Adrenal gland (tissue), 12 donors: Measurements from ENCODE around the gene PIK3CB. TPM values are rescaled to one million over a fixed set of nuclear protein-coding genes. Genes with fewer than 3 reads are reported as not detected.

Source experiments
- DNase-seq, 7 donors: peaks; one replicate each; pipeline ENCODE4 v3.0.0-alpha.2; 2019 to 2020
- H3K27ac ChIP-seq, 5 donors: fragments of 200-600 bp; sonication (generic) in 4 of 5; 1 replicate in 3 of 5; 2 replicates in 2 of 5; pipeline versions ENCODE4 v1.5.1 to v1.8.0; 2016 to 2020; ENCODE audit warnings: mild to moderate bottlenecking in 1 of 5
- H3K27me3 ChIP-seq: fragments of 200-600 bp; 2 replicates; pipeline ENCODE4 v1.8.0; 2021
- H3K36me3 ChIP-seq, 2 donors: fragments of 200-600 bp; replicated peaks in 1 of 2; 1 replicate in 1 of 2; 2 replicates in 1 of 2; pipeline versions ENCODE4 v1.5.1 to v1.8.0; 2018 to 2022
- H3K4me1 ChIP-seq, 2 donors: fragments of 200-600 bp; replicated peaks in 1 of 2; 1 replicate in 1 of 2; 2 replicates in 1 of 2; pipeline versions ENCODE4 v1.5.1 to v1.8.0; 2018 to 2021
- H3K4me3 ChIP-seq, 4 donors: fragments of 200-600 bp; sonication (generic) in 3 of 4; one replicate each; pipeline ENCODE4 v1.5.1; 2016 to 2018
- H3K9me3 ChIP-seq, 3 donors: fragments of 200-600 bp; sonication (generic) in 1 of 3; replicated peaks in 1 of 3; 1 replicate in 2 of 3; 2 replicates in 1 of 3; pipeline versions ENCODE4 v1.5.1 to v1.8.0; 2016 to 2021
- POLR2A ChIP-seq, 2 donors: fragments of 450-650 bp; IDR thresholded peaks; one replicate each; pipeline ENCODE4 v1.6.1; 2017; ENCODE audit warnings: antibody characterized with exemption in 2 of 2, mild to moderate bottlenecking in 2 of 2, moderate library complexity in 1 of 2
- WGBS, 4 donors: extraction: QIAGEN DNeasy Blood & Tissue Kit in 2 of 4; methylation state at CpG; one replicate each; pipeline versions ENCODE4 v1.1.5 to v1.1.7; 2013 to 2017; 5-methylcytosine and 5-hydroxymethylcytosine counted together
- intact Hi-C, 2 donors: fragments of 100-400 bp; cut with DNase I; formaldehyde crosslinking; loops; one replicate each; pipeline versions ENCODE4 v1.14.1 to v1.15.0; 2022 to 2023
- polyA plus RNA-seq, 3 donors: library from polyadenylated mRNA; stranded (reverse); fragments of 200-250 nt in 2 of 3; fragments of 350-450 nt in 1 of 3; fragmentation: Illumina TruSeq in 1 of 3; extraction: RNeasy Lipid Tissue Mini Kit (QIAGEN cat#74804) in 1 of 3; gene quantifications; one replicate each; pipeline ENCODE4 v1.2.3, GENCODE V29; 2013 to 2014
- total RNA-seq, 9 donors: library from RNA; depleted of rRNA in 4 of 9; stranded (reverse); fragments of >200 nt in 4 of 9; fragments of 120-200 nt in 1 of 9; fragmentation: NEBNext Ultra II Directional in 1 of 9; extraction: Animal tissue kit (Norgen Biotek cat#: 25700) in 1 of 9; gene quantifications; one replicate each; pipeline versions ENCODE4 v1.1.0 to v1.2.4, GENCODE V29; 2013 to 2023
- TF ChIP-seq, protein P1 (sequence below), 6 experiments: fragments of 450-650 bp in 4 of 6; fragments of 200-600 bp in 2 of 6; sonication (generic) in 1 of 6; IDR thresholded peaks; 1 replicate in 5 of 6; 2 replicates in 1 of 6; pipeline versions ENCODE4 v1.5.1 to v1.8.0; 2016 to 2021; ENCODE audit warnings: antibody characterized with exemption in 6 of 6, mild to moderate bottlenecking in 2 of 6, moderate library complexity in 1 of 6
- donor health status: healthy with polysubstance abuse.
- donor health status: Bipolar disorder and iron deficiency.
- donor health status: DM: yes; HTN: yes; CAD: no.
- donor health status: DM: no; HTN: no; CAD: no.
- donor health status: DM: no; HTN: no; CAD: no.
- donor health status: DM: yes; HTN: yes; CAD: no.

Gene PIK3CB
- total and polyA plus RNA-seq, 12 donors, result 4.6 to 26.0 (median 15.5) TPM

- no peaks in the 10 kb centered on the region for H3K36me3 ChIP-seq
- H3K9me3 ChIP-seq, result no peaks in the 10 kb centered on the region
- no peaks in the 10 kb centered on the region for H3K4me1 ChIP-seq
- DNase-seq, result no peak
- H3K27me3 ChIP-seq, result no peaks in the 10 kb centered on the region
- H3K4me3 ChIP-seq, result no peak overlapping the region
- 90 to 100% (median 94%) methylated on average over 2 of the region's 2 CpGs for WGBS, 4 donors
- no peak overlapping the region for H3K27ac ChIP-seq
- no peak for TF ChIP-seq POLR2A (IDR thresholded peaks at IDR 0.05)
- TF ChIP-seq, protein P1, sequence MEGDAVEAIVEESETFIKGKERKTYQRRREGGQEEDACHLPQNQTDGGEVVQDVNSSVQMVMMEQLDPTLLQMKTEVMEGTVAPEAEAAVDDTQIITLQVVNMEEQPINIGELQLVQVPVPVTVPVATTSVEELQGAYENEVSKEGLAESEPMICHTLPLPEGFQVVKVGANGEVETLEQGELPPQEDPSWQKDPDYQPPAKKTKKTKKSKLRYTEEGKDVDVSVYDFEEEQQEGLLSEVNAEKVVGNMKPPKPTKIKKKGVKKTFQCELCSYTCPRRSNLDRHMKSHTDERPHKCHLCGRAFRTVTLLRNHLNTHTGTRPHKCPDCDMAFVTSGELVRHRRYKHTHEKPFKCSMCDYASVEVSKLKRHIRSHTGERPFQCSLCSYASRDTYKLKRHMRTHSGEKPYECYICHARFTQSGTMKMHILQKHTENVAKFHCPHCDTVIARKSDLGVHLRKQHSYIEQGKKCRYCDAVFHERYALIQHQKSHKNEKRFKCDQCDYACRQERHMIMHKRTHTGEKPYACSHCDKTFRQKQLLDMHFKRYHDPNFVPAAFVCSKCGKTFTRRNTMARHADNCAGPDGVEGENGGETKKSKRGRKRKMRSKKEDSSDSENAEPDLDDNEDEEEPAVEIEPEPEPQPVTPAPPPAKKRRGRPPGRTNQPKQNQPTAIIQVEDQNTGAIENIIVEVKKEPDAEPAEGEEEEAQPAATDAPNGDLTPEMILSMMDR (IDR thresholded peaks at IDR 0.05), result no peak
- intact Hi-C loops, result no loop called here
These were observed 73.7 kb downstream of the PIK3CB start for GRCh38 chr3:138761002-138761401.

DNA sequence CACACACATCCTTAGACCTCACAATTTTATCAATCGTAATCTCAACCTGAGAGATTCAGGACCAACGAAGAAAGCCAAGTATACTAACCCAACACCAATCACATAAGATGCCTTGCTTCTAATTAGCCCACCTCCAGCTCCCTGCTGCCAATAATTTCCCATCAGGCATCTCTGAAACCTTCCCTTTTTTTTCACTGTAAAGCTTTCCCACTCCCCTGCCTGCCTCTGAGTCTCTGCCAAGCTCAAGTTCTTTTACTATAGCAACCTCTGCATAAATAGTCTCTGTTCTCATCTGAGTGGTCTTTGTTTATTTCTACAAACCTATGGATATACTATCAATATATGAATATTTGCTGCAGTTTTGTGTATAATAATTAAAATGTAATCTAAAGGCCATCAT lies 86.5 kb downstream of the PIK3CB start:
- no peak overlapping the region for H3K27ac ChIP-seq
- WGBS, 4 donors, result 89 to 100% (median 96%) methylated on average over 2 of the region's 2 CpGs
- intact Hi-C loops, result no loop called here
- DNase-seq, result no peak
- H3K4me1 ChIP-seq, result no peaks in the 10 kb centered on the region
- H3K4me3 ChIP-seq, result no peak overlapping the region
- H3K27me3 ChIP-seq, result no peaks in the 10 kb centered on the region
- no peaks in the 10 kb centered on the region for H3K36me3 ChIP-seq
- H3K9me3 ChIP-seq, result peaks cover 0 to 3% (median 0%) of the 10 kb centered on the region in 3 donors
- no peak for TF ChIP-seq POLR2A (IDR thresholded peaks at IDR 0.05)
- TF ChIP-seq, protein P1 (IDR thresholded peaks at IDR 0.05), result no peak

GRCh38 chr3:138747225-138747624 lies 87.5 kb downstream of the PIK3CB start:
- no peak for DNase-seq
- TF ChIP-seq POLR2A (IDR thresholded peaks at IDR 0.05), result no peak
- TF ChIP-seq, protein P1 (IDR thresholded peaks at IDR 0.05), result no peak
- Histone ChIP-seq H3K27me3 (no peaks in the 10 kb centered on the region), H3K4me1 (no peaks in the 10 kb centered on the region), H3K36me3 (no peaks in the 10 kb centered on the region), H3K27ac (no peak overlapping the region), H3K4me3 (no peak overlapping the region), H3K9me3 (peaks cover 0 to 3% (median 0%) of the 10 kb centered on the region in 3 donors)
- WGBS, 4 donors, result 87 to 89% (median 87%) methylated on average over 1 of the region's 1 CpG
- intact Hi-C loops, result no loop called here

GRCh38 chr3:138740072-138740471 lies 94.7 kb downstream of the PIK3CB start:
- H3K9me3 ChIP-seq, result no peaks in the 10 kb centered on the region
- no peak for TF ChIP-seq POLR2A (IDR thresholded peaks at IDR 0.05)
- TF ChIP-seq, protein P1 (IDR thresholded peaks at IDR 0.05), result no peak
- H3K4me3 ChIP-seq, result no peak overlapping the region
- DNase-seq, result no peak
- H3K27ac ChIP-seq, result no peak overlapping the region
- no peaks in the 10 kb centered on the region for H3K36me3 ChIP-seq
- 86 to 91% (median 91%) methylated on average over 5 of the region's 5 CpGs for WGBS, 4 donors
- intact Hi-C loops, result no loop called here
- no peaks in the 10 kb centered on the region for H3K4me1 ChIP-seq
- H3K27me3 ChIP-seq, result no peaks in the 10 kb centered on the region
